ENCODE data around the gene PNLIPRP2. TPM values are rescaled to one million over a fixed set of nuclear protein-coding genes. Genes with fewer than 3 reads are reported as not detected.

Gene PNLIPRP2
- total RNA-seq, 2 donors from 2014 or later: not detected

DNA sequence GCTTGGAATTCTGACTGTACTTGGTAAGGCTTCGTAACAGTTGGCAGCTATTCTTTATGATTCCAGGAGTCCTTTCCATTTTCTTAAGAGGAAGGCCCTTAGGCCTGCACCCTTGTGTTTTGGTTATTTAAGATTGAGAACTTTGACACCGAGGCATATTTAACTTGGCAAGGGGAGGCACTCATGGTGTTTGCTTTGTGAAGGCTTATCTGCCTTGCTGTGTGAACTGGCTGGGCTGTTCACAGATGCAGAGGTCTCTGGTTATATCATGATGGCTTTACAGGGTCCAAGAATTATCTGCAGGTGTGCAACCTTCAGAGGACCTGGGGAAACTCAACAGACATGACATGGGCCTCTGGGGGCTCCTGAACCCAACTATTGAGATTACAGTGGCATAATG lies 30.8 kb upstream of the PNLIPRP2 start:
- DNase-seq (ENCODE audit: low spot score): no peak
- intact Hi-C loops (cut with DNase I): no loop called here
- no peak for TF ChIP-seq POLR2AphosphoS5 (IDR thresholded peaks at IDR 0.05)
- TF ChIP-seq, protein P1, sequence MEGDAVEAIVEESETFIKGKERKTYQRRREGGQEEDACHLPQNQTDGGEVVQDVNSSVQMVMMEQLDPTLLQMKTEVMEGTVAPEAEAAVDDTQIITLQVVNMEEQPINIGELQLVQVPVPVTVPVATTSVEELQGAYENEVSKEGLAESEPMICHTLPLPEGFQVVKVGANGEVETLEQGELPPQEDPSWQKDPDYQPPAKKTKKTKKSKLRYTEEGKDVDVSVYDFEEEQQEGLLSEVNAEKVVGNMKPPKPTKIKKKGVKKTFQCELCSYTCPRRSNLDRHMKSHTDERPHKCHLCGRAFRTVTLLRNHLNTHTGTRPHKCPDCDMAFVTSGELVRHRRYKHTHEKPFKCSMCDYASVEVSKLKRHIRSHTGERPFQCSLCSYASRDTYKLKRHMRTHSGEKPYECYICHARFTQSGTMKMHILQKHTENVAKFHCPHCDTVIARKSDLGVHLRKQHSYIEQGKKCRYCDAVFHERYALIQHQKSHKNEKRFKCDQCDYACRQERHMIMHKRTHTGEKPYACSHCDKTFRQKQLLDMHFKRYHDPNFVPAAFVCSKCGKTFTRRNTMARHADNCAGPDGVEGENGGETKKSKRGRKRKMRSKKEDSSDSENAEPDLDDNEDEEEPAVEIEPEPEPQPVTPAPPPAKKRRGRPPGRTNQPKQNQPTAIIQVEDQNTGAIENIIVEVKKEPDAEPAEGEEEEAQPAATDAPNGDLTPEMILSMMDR (IDR thresholded peaks at IDR 0.05): no peak
- no peak for TF ChIP-seq POLR2A (IDR thresholded peaks at IDR 0.05)
- no peak overlapping the region for H3K4me3 ChIP-seq
- H3K9me3 ChIP-seq: no peaks in the 10 kb centered on the region
- H3K27ac ChIP-seq: no peak overlapping the region
- no peaks in the 10 kb centered on the region for H3K27me3 ChIP-seq (replicated peaks; ENCODE audit: insufficient read depth)
- no peaks in the 10 kb centered on the region for H3K36me3 ChIP-seq
- 55% methylated on average over 2 of the region's 2 CpGs for WGBS
- H3K4me1 ChIP-seq (replicated peaks): no peaks in the 10 kb centered on the region

DNA sequence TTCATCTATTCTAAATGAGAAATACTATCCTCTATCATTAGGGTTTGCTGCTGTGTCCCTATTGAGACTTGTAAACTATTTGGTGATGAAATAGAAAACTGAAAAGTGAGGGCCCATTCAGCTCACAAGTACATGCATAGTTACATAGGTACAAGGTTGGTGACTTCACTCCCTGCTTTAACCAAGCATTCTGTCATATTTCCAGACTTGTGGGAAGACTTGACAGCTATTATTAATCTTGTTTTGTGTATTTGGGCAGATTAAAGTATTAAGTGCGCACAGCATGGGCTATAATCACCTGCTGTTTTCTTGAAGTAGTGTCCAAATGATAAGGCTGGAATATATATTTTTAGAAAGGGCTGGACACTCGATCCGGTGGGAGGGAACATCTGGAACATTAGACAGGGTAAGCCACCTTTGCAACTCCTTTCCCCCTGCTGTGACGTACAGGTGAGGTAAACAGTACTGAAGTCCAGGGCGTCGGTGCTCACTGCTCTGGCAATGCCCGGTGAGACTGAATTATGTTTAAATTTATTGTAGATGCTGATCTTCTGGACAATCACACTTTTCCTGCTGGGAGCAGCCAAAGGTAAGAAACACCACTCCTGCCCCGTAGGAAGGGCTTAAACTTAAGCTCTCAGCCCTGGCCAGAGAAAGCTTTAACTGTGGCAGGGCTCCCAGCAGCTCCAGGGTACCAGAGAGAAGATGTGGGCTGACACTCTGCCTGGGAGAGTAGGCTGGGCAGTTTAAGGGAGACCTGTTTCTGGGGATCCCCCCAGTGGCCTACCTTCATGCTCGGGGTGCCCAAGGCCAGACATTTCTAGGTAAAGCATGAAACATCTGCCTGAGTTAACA lies 29.9 kb upstream of the PNLIPRP2 start, which contains the start of gene PNLIPRP1:
PNLIPRP1 (plus strand) TSS at position 370 of the 855 bp plus-strand sequence; CDS start at position 541, 171 bp downstream.
- H3K36me3 ChIP-seq: no peaks in the 10 kb centered on the region
- DNase-seq (ENCODE audit: low spot score): no peak
- H3K9me3 ChIP-seq: no peaks in the 10 kb centered on the region
- H3K4me1 ChIP-seq (replicated peaks): no peaks in the 10 kb centered on the region
- intact Hi-C loops (cut with DNase I): no loop called here
- H3K27me3 ChIP-seq (replicated peaks; ENCODE audit: insufficient read depth): no peaks in the 10 kb centered on the region
- H3K27ac ChIP-seq: no peak within 1 kb of the TSS
- WGBS: 66% methylated on average over 9 of the region's 9 CpGs
- TF ChIP-seq POLR2AphosphoS5 (IDR thresholded peaks at IDR 0.05) (no peak), POLR2A (IDR thresholded peaks at IDR 0.05) (no peak)
- TF ChIP-seq, protein P1 (IDR thresholded peaks at IDR 0.05): no peak
- H3K4me3 ChIP-seq: no peak within 1 kb of the TSS

DNA sequence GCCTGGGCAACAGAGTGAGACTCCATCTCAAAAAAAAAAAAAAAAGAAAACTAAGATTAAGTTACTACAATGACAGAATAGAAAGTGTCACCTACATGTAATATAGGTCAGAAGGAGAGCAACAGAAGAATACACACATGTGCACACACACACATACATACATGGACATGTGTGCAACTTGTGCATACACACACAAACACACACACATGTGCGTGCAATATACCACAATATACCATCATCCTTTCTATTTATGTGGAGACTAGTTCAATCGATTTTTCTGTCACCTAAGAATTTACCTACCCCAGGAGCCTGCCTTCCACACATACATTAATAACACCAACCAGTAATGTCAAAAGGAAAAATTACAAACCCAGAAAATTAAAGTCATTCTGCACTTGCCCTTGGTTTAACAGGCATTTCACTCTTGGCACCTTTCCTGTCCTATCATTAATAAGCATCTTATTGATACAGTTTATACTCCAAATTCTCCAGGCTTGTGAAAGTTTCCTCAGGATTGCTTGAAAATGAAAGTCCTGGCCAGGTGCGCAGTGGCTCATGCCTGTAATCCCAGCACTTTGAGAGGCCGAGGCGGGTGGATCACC lies 27.5 kb upstream of the PNLIPRP2 start:
- 80% methylated on average over 5 of the region's 5 CpGs for WGBS
- H3K4me1 ChIP-seq (replicated peaks): no peaks in the 10 kb centered on the region
- intact Hi-C loops (cut with DNase I): no loop called here
- no peaks in the 10 kb centered on the region for H3K36me3 ChIP-seq
- no peak overlapping the region for H3K27ac ChIP-seq
- H3K27me3 ChIP-seq (replicated peaks; ENCODE audit: insufficient read depth): no peaks in the 10 kb centered on the region
- DNase-seq (ENCODE audit: low spot score): no peak
- H3K9me3 ChIP-seq: no peaks in the 10 kb centered on the region
- H3K4me3 ChIP-seq: no peak overlapping the region
- TF ChIP-seq POLR2AphosphoS5 (IDR thresholded peaks at IDR 0.05) (no peak), POLR2A (IDR thresholded peaks at IDR 0.05) (no peak)
- TF ChIP-seq, protein P1 (IDR thresholded peaks at IDR 0.05): no peak

DNA sequence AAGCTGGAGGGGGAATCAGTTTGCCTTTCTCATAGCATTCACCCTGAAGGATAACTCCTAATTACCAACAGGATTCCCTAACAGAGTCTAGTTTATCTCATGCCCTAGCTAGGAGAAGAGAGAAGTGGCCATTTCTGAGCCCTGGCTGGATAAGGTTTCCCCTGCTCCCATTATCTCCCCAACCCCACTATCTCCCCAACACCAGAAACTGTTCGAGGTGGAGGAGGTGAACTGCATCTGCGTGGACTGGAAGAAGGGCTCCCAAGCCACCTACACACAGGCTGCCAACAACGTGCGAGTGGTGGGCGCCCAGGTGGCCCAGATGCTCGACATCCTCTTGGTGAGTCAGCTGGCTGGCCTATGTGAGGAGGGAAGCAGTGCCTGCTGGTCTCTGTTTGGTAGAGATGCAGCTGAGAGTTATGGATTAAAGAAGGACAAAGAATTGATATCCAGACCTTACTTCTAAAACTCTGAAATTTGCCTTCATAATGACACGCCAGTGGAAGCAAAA lies 26.2 kb upstream of the PNLIPRP2 start:
- WGBS: 90% methylated on average over 7 of the region's 7 CpGs
- Histone ChIP-seq H3K27ac (no peak overlapping the region), H3K4me1 (replicated peaks) (no peaks in the 10 kb centered on the region), H3K27me3 (replicated peaks; ENCODE audit: insufficient read depth) (no peaks in the 10 kb centered on the region), H3K4me3 (no peak overlapping the region), H3K9me3 (no peaks in the 10 kb centered on the region), H3K36me3 (no peaks in the 10 kb centered on the region)
- DNase-seq (ENCODE audit: low spot score): no peak
- intact Hi-C loops (cut with DNase I): no loop called here
- no peak for TF ChIP-seq POLR2A (IDR thresholded peaks at IDR 0.05)

DNA sequence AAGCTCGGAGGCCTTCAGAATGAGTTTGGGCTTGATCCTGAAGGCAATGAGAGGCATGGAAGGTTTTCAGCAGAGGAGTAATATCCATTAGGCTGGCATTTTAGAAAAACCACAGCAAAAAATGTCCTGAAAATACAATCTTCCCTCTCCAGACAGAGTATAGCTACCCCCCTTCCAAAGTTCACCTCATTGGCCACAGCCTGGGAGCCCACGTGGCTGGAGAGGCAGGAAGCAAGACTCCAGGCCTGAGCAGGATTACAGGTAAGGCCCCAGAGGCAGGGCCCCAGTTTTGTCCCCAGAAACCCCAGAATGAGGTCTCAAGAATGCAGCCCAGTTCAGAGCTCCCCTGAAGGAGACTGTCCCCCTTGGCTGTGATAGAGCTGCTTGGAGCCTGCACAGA lies 24.7 kb upstream of the PNLIPRP2 start:
- intact Hi-C loops (cut with DNase I): no loop called here
- H3K4me3 ChIP-seq: no peak overlapping the region
- no peaks in the 10 kb centered on the region for H3K4me1 ChIP-seq (replicated peaks)
- H3K27me3 ChIP-seq (replicated peaks; ENCODE audit: insufficient read depth): no peaks in the 10 kb centered on the region
- TF ChIP-seq, protein P1 (IDR thresholded peaks at IDR 0.05): no peak
- TF ChIP-seq POLR2AphosphoS5 (IDR thresholded peaks at IDR 0.05) (no peak), POLR2A (IDR thresholded peaks at IDR 0.05) (no peak)
- WGBS: 88% methylated on average over 2 of the region's 2 CpGs
- no peaks in the 10 kb centered on the region for H3K9me3 ChIP-seq
- no peaks in the 10 kb centered on the region for H3K36me3 ChIP-seq
- H3K27ac ChIP-seq: no peak overlapping the region
- DNase-seq (ENCODE audit: low spot score): no peak

Data from prostate gland (tissue), 2 donors.